PC-3 (cell line): Measurements from ENCODE around the gene FOS. TPM values are rescaled to one million over a fixed set of nuclear protein-coding genes. Genes with fewer than 3 reads are reported as not detected.
"Not testable (repeated sequence)": the region's sequence is repeated elsewhere in the genome, so short reads cannot be mapped to it uniquely, and the experiment has no call there.

Experiments
- ATAC-seq: fragments of 200-7000 bp; cut with Tn5 transposase; 2 replicates; pipeline ENCODE4 v1.9.1; 2020; ENCODE audit warnings: mild to moderate bottlenecking, moderate library complexity
- BruUV-seq: library from RNA; stranded (reverse); fragments of 400-500 nt; replicated peaks from 2 replicates; lab custom pipeline; 2021; lab: Mats Ljungman, UMichigan
- CTCF ChIA-PET: fragments of 300-600 bp; sonication (Branson Sonifier 250); formaldehyde crosslinking; loops from one replicate; lab custom pipeline; 2022; ENCODE audit warnings: antibody characterized with exemption; lab: Charles Lee
- POLR2A ChIA-PET: fragments of 300-600 bp; sonication (Branson Sonifier 250); formaldehyde crosslinking; loops from one replicate; lab custom pipeline; 2022; ENCODE audit warnings: antibody characterized with exemption; ENCODE audit not compliant: unreplicated experiment; lab: Charles Lee
- DNase-seq: peaks from one replicate; pipeline ENCODE4 v3.0.0-alpha.2; 2015
- H2AFZ ChIP-seq: fragments of 300-600 bp; sonication (generic); 2 replicates; pipeline ENCODE4 v1.6.0; 2016; ENCODE audit warnings: antibody characterized with exemption, low read length
- H3F3A ChIP-seq: fragments of 300-600 bp; sonication (generic); one replicate; pipeline ENCODE4 v1.6.0; 2017; ENCODE audit warnings: antibody characterized with exemption, low read length, control low read depth, mild to moderate bottlenecking; ENCODE audit not compliant: unreplicated experiment
- H3K27ac ChIP-seq: fragments of 300-600 bp; sonication (generic); 2 replicates; pipeline ENCODE4 v1.5.1; 2016; ENCODE audit warnings: mild to moderate bottlenecking, low read length
- H3K27me3 ChIP-seq: fragments of 300-600 bp; sonication (generic); 2 replicates; pipeline ENCODE4 v1.6.1; 2016; ENCODE audit warnings: low read length, mixed read lengths
- H3K36me3 ChIP-seq: fragments of 300-600 bp; sonication (generic); 2 replicates; pipeline ENCODE4 v1.6.1; 2016; ENCODE audit warnings: low read depth, mixed run types, low read length, mixed read lengths
- H3K4me1 ChIP-seq: fragments of 300-600 bp; sonication (generic); 2 replicates; pipeline ENCODE4 v1.5.1; 2016; ENCODE audit warnings: low read length; ENCODE audit not compliant: insufficient read depth
- H3K4me2 ChIP-seq: fragments of 300-600 bp; sonication (generic); 2 replicates; pipeline ENCODE4 v1.6.0; 2016; ENCODE audit warnings: low read length
- H3K4me3 ChIP-seq: fragments of 300-600 bp; sonication (generic); 2 replicates; pipeline ENCODE4 v1.5.1; 2016; ENCODE audit warnings: mild to moderate bottlenecking, low read length, mixed read lengths
- H3K79me2 ChIP-seq: fragments of 300-600 bp; sonication (generic); 2 replicates; pipeline ENCODE4 v1.6.1; 2017; ENCODE audit warnings: low read length, mixed read lengths
- H3K9ac ChIP-seq: fragments of 300-600 bp; sonication (generic); 2 replicates; pipeline ENCODE4 v1.6.0; 2016; ENCODE audit warnings: mild to moderate bottlenecking, low read length
- H3K9me2 ChIP-seq: fragments of 300-600 bp; sonication (generic); replicated peaks from 2 replicates; pipeline ENCODE4 v1.6.1; 2016; ENCODE audit warnings: mixed run types, low read length, mixed read lengths
- H3K9me3 ChIP-seq: fragments of 300-600 bp; sonication (generic); 2 replicates; pipeline ENCODE4 v1.6.1; 2016; ENCODE audit warnings: low read length, mixed read lengths
- H4K20me1 ChIP-seq: fragments of 300-600 bp; sonication (generic); 2 replicates; pipeline ENCODE4 v1.6.1; 2016; ENCODE audit warnings: low read length, mixed read lengths
- CTCF ChIP-seq: fragments of 300-600 bp; sonication (generic); conservative IDR thresholded peaks from 2 replicates; pipeline ENCODE4 v1.5.1; 2017; ENCODE audit warnings: antibody characterized with exemption, low read depth, mild to moderate bottlenecking, low read length
- EZH2 ChIP-seq: fragments of 300-600 bp; sonication (generic); IDR thresholded peaks from one replicate; pipeline ENCODE4 v1.6.1; 2017; ENCODE audit warnings: antibody characterized with exemption, mild to moderate bottlenecking, low read length; ENCODE audit not compliant: unreplicated experiment
- EZH2phosphoT487 ChIP-seq: fragments of 300-600 bp; sonication (generic); IDR thresholded peaks from 2 replicates; pipeline ENCODE4 v1.6.1; 2018; ENCODE audit warnings: mild to moderate bottlenecking, antibody characterized with exemption, low read length, borderline replicate concordance
- intact Hi-C: fragments of 100-400 bp; cut with micrococcal nuclease; formaldehyde crosslinking; loops from 2 replicates; pipeline ENCODE4 v1.9.0; 2023
- total RNA-seq: library from RNA; depleted of rRNA; stranded (reverse); fragments of >200 nt; gene quantifications from 2 replicates; pipeline ENCODE4 v1.2.3, GENCODE V29; 2014

FOS gene
- total RNA-seq, 1 experiment from 2014 or later: 99.2 TPM

- POLR2A ChIA-PET: no interaction called here
- BruUV-seq: no TSS peak
- ATAC-seq (peak; percentile 69), DNase-seq (peak; percentile 57)
- Histone ChIP-seq H3K4me3 (no peak overlapping the region), H3F3A (no peaks in the 10 kb centered on the region), H3K9me2 (no peaks in the 10 kb centered on the region), H4K20me1 (no peaks in the 10 kb centered on the region), H3K4me1 (no peaks in the 10 kb centered on the region; the same call in 1 of the 2 replicates), H2AFZ (peak overlapping the region; percentile 69), H3K27me3 (no peaks in the 10 kb centered on the region), H3K9me3 (no peaks in the 10 kb centered on the region), H3K9ac (no peak overlapping the region), H3K36me3 (no peaks in the 10 kb centered on the region), H3K79me2 (no peaks in the 10 kb centered on the region), H3K4me2 (0 out of 2 replicates have a peak overlapping the region, but pooled peaks have one; percentile 12), H3K27ac (no peak overlapping the region)
- CTCF ChIA-PET: interaction anchor here (0.9 to 1.9 kb wide), 4 partner anchors 82 to 254 kb away, joined by 3 to 6 read pairs (median 5); no protein-coding TSS in a partner anchor
- TF ChIP-seq CTCF: peak; percentile 72
- no peak for TF ChIP-seq EZH2
- TF ChIP-seq EZH2phosphoT487: no peak
- intact Hi-C loops: loop anchor here (1.0 to 10.0 kb wide), 3 partner anchors 181 to 348 kb away; no protein-coding TSS in a partner anchor
Measured at GRCh38 chr14:75306927-75307699, 28.5 kb downstream of the FOS start.

DNA sequence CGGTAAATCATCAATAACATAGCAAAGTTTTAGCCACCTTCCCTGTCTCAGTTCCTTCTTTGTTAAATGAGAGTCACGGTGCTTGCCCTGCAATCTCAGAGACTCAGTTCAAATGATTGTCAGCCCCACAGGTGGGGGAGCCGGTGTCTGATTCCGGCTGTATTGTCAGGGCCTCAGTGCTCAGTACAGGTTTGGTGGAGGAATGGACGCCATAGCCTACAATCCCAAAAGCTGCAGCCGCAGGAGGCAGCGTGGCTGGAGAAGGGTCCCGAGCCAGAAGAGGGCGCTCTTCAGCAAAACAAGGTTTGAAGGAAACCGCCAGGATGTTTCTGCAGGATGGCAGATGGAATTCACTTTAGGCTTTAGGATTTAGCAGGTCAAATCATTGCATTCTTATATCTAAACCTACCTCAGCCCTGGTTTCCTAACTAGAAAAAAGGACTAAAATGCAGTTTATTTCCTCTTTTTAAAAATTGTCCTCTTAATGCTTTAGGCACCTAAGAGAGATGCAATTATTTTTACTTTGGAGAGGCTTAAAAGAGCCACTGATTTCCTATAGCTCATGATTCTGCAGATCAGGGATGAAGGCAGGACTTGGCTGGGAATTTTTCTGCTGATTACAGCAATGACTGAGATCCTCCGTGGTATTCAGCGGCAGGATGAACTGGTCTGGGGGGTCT, 29.2 kb downstream of the FOS start:
- intact Hi-C loops: loop anchor here (1.0 to 10.0 kb wide), 3 partner anchors 180 to 347 kb away; no protein-coding TSS in a partner anchor
- H3K4me3 ChIP-seq: no peak overlapping the region
- no peak overlapping the region for H3K9ac ChIP-seq
- no TSS peak for BruUV-seq
- H3K9me3 ChIP-seq: no peaks in the 10 kb centered on the region
- H3K27me3 ChIP-seq: no peaks in the 10 kb centered on the region
- 0 out of 2 replicates have a peak overlapping the region, but pooled peaks have one; percentile 12 for H3K4me2 ChIP-seq
- TF ChIP-seq CTCF (peak; percentile 94), EZH2 (no peak)
- no peaks in the 10 kb centered on the region for H3K9me2 ChIP-seq
- H2AFZ ChIP-seq: peak overlapping the region; percentile 69
- no peaks in the 10 kb centered on the region for H3F3A ChIP-seq
- no peaks in the 10 kb centered on the region for H4K20me1 ChIP-seq
- peak; percentile 93 for DNase-seq
- CTCF ChIA-PET: interaction anchor here (0.7 to 1.3 kb wide), 5 partner anchors 81 to 253 kb away, joined by 3 to 6 read pairs (median 3); no protein-coding TSS in a partner anchor
- no peaks in the 10 kb centered on the region for H3K36me3 ChIP-seq
- ATAC-seq: peak; percentile 86
- H3K79me2 ChIP-seq: no peaks in the 10 kb centered on the region
- POLR2A ChIA-PET: no interaction called here
- H3K4me1 ChIP-seq: no peaks in the 10 kb centered on the region; the same call in 1 of the 2 replicates
- H3K27ac ChIP-seq: no peak overlapping the region

- CTCF ChIA-PET, H4K20me1 ChIP-seq, H3K4me3 ChIP-seq, H3K4me1 ChIP-seq, ATAC-seq, H3F3A ChIP-seq, H3K79me2 ChIP-seq, H3K36me3 ChIP-seq, H3K27ac ChIP-seq, DNase-seq, H3K9me2 ChIP-seq, H3K27me3 ChIP-seq, H3K9me3 ChIP-seq, POLR2A ChIA-PET, H3K4me2 ChIP-seq, H2AFZ ChIP-seq, BruUV-seq, H3K9ac ChIP-seq: not testable (repeated sequence)
- intact Hi-C loops: loop anchor here (10.0 kb wide), 1 partner anchor 346 kb away; no protein-coding TSS in a partner anchor
Measured at GRCh38 chr14:75308991-75309390, 30.4 kb downstream of the FOS start.

GRCh38 chr14:75309561-75309960, 30.9 kb downstream of the FOS start:
- CTCF ChIA-PET, H3K36me3 ChIP-seq, H3K79me2 ChIP-seq, H3K9me2 ChIP-seq, H3K4me1 ChIP-seq, POLR2A ChIA-PET, H3K27ac ChIP-seq, H3K9ac ChIP-seq, H4K20me1 ChIP-seq, H3K9me3 ChIP-seq, H2AFZ ChIP-seq, BruUV-seq, H3K4me3 ChIP-seq, H3K27me3 ChIP-seq, H3F3A ChIP-seq, ATAC-seq, DNase-seq, H3K4me2 ChIP-seq: not testable (repeated sequence)
- intact Hi-C loops: loop anchor here (10.0 kb wide), 1 partner anchor 345 kb away; no protein-coding TSS in a partner anchor
